Endothelial cell (in vitro differentiated cells): ENCODE data around the gene PTDSS2. TPM values are rescaled to one million over a fixed set of nuclear protein-coding genes. Genes with fewer than 3 reads are reported as not detected.
A peak's percentile ranks its signal among the peaks of the same experiment; 100 is the strongest.

Source experiments
- DNase-seq: peaks from one replicate; pipeline ENCODE4 v3.0.0; 2021; ENCODE audit warnings: low spot score
- H3K27ac Mint-ChIP-seq: one replicate; pipeline ENCODE4 v1.8.0; 2021; ENCODE audit warnings: mixed read lengths, inconsistent platforms; ENCODE audit not compliant: unreplicated experiment
- H3K27me3 Mint-ChIP-seq: one replicate; pipeline ENCODE4 v1.8.0; 2021; ENCODE audit warnings: mild to moderate bottlenecking, moderate library complexity, mixed read lengths, inconsistent platforms; ENCODE audit not compliant: unreplicated experiment
- H3K36me3 Mint-ChIP-seq: one replicate; pipeline ENCODE4 v1.8.0; 2021; ENCODE audit warnings: mild to moderate bottlenecking, low read depth, mixed read lengths, inconsistent platforms; ENCODE audit not compliant: unreplicated experiment
- H3K4me1 Mint-ChIP-seq: one replicate; pipeline ENCODE4 v1.8.0; 2021; ENCODE audit warnings: mild to moderate bottlenecking, mixed read lengths, inconsistent platforms; ENCODE audit not compliant: unreplicated experiment
- H3K4me3 Mint-ChIP-seq: one replicate; pipeline ENCODE4 v1.8.0; 2021; ENCODE audit warnings: mild to moderate bottlenecking, mixed read lengths, inconsistent platforms; ENCODE audit not compliant: unreplicated experiment
- H3K9me3 Mint-ChIP-seq: one replicate; pipeline ENCODE4 v1.8.0; 2021; ENCODE audit warnings: mixed read lengths, inconsistent platforms; ENCODE audit not compliant: unreplicated experiment
- total RNA-seq: library from RNA; stranded (reverse); fragmentation: NEBNext Ultra II Directional; extraction: Animal tissue kit (Norgen Biotek cat#: 25700); gene quantifications from one replicate; pipeline ENCODE4 v1.2.1, GENCODE V29; 2021; ENCODE audit not compliant: unreplicated experiment
- TF ChIP-seq, protein P1 (sequence below): fragments of 200-600 bp; sonication (generic); IDR thresholded peaks from one replicate; pipeline ENCODE4 v1.5.0; 2021; ENCODE audit warnings: antibody characterized with exemption; ENCODE audit not compliant: unreplicated experiment

Gene PTDSS2
- total RNA-seq, 1 donor from 2014 or later, result 46.4 TPM

DNA sequence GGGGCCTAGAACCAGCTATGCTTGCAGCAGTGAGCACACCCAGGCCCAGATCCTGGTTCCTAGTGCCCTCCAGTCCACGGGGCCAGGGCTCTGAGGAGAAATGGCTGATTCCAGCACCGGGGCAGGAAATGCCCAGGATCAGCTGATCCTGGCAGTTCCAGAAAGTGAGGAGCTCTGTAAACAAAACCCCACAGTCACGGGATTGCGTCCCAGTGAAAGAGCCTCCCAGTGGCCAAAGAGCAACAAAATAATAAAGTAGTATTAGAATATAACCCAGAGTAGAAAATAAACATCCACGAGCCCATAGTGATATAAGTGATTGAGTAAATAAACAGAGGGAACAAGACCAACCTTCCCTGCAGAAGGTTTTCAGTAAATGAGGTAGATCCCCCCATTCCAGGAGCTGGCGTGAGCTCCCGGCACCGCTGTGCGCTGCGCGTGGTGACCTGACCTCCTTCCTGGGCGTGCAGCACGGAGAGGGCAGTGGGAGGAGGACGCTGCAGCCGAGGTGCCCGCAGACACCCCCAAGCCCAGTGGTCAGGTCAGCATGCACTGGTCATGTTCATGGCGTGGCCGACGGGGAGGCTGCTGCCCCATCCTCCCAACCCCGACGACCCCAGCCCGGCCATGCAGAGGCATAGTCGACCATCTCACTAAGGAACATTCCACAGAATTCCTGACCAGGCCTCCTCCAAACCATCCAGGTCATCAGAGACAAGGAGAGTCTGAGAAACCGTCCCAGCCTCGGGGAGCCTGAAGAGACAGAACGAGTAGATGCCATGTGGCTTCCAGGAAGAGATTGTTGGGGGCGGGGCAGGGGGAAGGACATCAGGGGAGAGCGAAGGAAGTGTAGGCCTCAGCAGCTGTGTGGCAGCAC is 19.8 kb downstream of the PTDSS2 start:
- Mint-ChIP-seq H3K4me1 (peaks cover 33% of the 10 kb centered on the region), H3K27ac (peak overlapping the region; percentile 94)
- peak; percentile 37 for DNase-seq

DNA sequence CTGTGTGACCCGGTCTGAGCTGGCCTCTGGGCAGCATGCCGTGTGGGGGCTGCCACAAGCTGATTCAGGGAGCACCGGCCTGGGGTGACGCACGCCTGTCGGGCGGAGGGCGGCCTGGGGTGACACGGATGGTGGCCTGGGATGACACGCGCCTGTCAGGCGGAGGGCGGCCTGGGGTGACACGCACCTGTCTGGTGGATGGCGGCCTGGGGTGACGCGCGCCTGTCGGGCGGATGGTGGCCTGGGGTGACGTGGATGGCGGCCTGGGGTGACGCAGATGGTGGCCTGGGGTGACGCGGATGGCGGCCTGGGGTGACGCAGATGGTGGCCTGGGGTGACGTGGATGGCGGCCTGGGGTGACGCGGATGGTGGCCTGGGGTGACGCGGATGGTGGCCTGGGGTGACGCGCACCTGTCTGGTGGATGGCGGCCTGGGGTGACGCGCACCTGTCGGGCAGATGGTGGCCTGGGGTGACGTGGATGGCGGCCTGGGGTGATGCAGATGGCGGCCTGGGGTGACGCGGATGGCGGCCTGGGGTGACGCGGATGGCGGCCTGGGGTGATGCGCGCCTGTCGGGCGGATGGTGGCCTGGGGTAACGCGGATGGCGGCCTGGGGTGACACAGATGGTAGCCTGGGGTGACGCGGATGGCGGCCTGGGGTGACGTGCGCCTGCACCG is 21.5 kb downstream of the PTDSS2 start:
- Mint-ChIP-seq H3K27me3 (peaks cover 7% of the 10 kb centered on the region), H3K36me3 (peaks cover 5% of the 10 kb centered on the region), H3K9me3 (no peaks in the 10 kb centered on the region), H3K4me1 (peaks cover 22% of the 10 kb centered on the region), H3K27ac (peak overlapping the region; percentile 24), H3K4me3 (no peak overlapping the region)
- no peak for DNase-seq
- TF ChIP-seq, protein P1, sequence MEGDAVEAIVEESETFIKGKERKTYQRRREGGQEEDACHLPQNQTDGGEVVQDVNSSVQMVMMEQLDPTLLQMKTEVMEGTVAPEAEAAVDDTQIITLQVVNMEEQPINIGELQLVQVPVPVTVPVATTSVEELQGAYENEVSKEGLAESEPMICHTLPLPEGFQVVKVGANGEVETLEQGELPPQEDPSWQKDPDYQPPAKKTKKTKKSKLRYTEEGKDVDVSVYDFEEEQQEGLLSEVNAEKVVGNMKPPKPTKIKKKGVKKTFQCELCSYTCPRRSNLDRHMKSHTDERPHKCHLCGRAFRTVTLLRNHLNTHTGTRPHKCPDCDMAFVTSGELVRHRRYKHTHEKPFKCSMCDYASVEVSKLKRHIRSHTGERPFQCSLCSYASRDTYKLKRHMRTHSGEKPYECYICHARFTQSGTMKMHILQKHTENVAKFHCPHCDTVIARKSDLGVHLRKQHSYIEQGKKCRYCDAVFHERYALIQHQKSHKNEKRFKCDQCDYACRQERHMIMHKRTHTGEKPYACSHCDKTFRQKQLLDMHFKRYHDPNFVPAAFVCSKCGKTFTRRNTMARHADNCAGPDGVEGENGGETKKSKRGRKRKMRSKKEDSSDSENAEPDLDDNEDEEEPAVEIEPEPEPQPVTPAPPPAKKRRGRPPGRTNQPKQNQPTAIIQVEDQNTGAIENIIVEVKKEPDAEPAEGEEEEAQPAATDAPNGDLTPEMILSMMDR, result no peak

More for the DNA sequence above, 19.8 kb downstream of the PTDSS2 start:
- Mint-ChIP-seq H3K36me3 (peaks cover 5% of the 10 kb centered on the region), H3K27me3 (peaks cover 7% of the 10 kb centered on the region), H3K4me3 (peak overlapping the region; percentile 62), H3K9me3 (no peaks in the 10 kb centered on the region)
- TF ChIP-seq, protein P1, result no peak

DNA sequence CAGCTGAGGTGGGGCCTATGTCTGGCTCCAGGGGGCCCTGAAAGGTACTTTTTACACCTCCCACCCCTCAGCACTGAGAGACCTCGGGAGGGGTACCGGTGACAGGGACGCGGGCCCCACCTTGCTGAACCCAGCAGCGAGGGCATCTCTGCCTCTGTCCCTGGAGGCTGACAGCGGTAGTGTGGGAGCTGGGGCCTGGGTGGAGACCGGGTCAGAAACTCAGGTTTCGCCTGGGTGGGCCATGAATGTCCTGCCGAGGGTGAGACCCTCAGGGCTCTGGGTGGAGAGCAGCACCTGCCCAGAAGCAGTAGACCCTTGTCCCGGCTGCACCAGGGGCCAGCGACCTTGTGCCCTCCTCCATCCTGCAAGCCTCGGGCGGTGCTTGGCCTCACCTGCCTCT is 22.2 kb downstream of the PTDSS2 start:
- DNase-seq, result no peak
- H3K9me3 Mint-ChIP-seq, result no peaks in the 10 kb centered on the region
- H3K4me3 Mint-ChIP-seq, result no peak overlapping the region
- TF ChIP-seq, protein P1, result no peak
- peaks cover 5% of the 10 kb centered on the region for H3K36me3 Mint-ChIP-seq
- H3K27ac Mint-ChIP-seq, result no peak overlapping the region
- peaks cover 7% of the 10 kb centered on the region for H3K27me3 Mint-ChIP-seq
- peaks cover 19% of the 10 kb centered on the region for H3K4me1 Mint-ChIP-seq

- Mint-ChIP-seq H3K9me3 (no peaks in the 10 kb centered on the region), H3K4me1 (peaks cover 17% of the 10 kb centered on the region), H3K27ac (no peak overlapping the region), H3K4me3 (no peak overlapping the region), H3K36me3 (peaks cover 5% of the 10 kb centered on the region), H3K27me3 (peaks cover 7% of the 10 kb centered on the region)
- TF ChIP-seq, protein P1, result no peak
- DNase-seq, result no peak
Measured at GRCh38 chr11:472816-473215, 22.7 kb downstream of the PTDSS2 start.

DNA sequence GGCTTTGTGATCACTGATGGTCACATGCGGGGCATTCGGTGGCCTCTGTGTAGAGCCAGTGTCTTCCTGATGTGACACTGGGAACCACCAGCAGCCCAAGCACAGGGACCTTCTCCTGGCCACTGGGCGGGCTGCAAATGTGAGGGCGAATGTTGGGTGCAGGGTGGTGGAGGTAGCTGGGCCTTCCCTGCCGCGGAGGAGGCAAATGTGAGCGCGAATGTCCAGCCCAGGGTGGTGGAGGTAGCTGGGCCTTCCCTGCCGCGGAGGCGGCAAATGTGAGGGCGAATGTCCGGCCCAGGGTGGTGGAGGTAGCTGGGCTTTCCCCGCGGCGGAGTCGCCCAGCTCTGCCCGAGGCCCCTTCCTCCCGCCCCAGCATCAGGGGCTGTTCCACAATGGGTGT is 23.3 kb downstream of the PTDSS2 start:
- no peak for DNase-seq
- H3K27me3 Mint-ChIP-seq, result peaks cover 7% of the 10 kb centered on the region
- H3K27ac Mint-ChIP-seq, result no peak overlapping the region
- TF ChIP-seq, protein P1, result no peak
- no peak overlapping the region for H3K4me3 Mint-ChIP-seq
- peaks cover 11% of the 10 kb centered on the region for H3K4me1 Mint-ChIP-seq
- peaks cover 5% of the 10 kb centered on the region for H3K36me3 Mint-ChIP-seq
- no peaks in the 10 kb centered on the region for H3K9me3 Mint-ChIP-seq
